ENCODE data around the gene CCDC74A.
"Not testable (repeated sequence)": the region's sequence is repeated elsewhere in the genome, so short reads cannot be mapped to it uniquely, and the experiment has no call there.

CCDC74A gene

DNA sequence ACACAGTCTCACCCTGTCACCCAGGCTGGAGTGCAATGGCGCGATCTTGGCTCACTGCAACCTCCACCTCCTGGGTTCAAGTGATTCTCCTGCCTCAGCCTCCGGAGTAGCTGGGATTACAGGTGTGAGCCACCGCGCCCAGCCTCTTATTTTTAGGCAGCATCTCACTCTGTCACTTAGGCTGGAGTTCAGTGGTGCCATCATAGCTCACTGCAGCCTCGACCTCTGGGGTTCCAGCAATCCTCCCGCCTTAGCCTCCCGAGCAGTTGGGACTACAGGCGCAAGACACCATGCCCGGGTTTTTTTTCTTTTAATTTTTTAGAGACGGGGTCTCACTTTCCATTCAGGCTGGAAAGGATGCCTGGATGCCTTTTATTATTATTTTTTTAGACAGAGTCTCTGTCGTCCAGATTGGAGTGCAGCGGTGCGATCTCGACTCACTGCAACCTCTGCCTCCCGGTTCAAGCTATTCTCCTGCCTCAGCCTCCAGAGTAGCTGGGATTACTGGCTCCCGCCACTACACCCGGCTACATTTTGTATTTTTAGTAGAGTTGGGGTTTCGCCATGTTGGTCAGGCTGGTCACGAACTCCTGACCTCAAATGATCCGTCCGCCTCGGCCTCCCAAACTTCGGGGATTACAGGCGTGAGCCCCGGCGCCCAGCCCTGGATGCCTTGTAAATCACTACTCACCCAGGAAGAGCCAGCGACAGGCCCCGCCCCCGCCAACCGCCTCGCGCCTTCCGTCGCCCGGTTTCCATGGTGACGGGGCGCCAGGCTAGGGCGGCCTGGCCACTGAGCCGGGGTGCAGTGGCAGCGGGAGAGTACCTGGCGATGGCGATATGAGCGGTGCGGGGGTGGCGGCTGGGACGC is at the start of gene CCDC74A:
Gene CCDC74A (plus strand): TSS at position 758 of the 871 bp plus-strand sequence. CDS start 83 bp downstream, at position 841.
- peak; percentile 87 for DNase-seq

DNA sequence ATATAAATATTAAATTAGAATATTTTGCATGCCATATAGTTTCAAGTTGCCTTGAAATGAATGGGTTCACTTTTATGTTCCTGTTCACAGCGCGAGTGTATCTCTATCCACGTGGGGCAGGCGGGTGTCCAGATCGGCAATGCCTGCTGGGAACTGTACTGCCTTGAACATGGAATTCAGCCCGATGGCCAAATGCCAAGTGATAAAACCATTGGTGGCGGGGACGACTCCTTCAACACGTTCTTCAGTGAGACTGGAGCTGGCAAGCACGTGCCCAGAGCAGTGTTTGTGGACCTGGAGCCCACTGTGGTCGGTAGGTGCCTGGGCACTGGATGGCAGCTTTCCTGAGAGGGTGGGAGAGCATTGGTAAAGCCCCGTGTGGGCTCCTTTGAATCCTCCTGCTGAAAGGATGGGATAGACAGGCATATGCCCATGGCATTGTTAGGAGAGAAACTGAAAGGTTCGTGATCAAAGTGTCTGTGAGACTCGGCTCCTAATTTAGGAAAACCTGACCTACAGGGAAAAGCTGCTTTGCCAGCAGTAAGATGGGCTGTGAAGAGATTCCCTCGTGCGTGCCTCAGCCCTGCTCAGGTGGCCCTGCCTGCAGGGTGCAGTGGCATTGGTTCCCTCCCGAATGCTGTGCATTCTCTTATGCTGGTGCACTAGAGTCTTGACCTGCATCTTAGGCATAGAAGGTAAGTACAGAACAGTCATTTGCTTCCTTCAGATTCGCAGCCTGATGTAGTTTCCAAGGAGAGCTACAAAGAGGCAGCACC is 49.4 kb upstream of the CCDC74A start:
- peak; percentile 35 for DNase-seq

GRCh38 chr2:131478850-131479461 is 48.7 kb upstream of the CCDC74A start:
- peak; percentile 3 for DNase-seq

GRCh38 chr2:131480351-131480750 is 47.3 kb upstream of the CCDC74A start:
- not testable (repeated sequence) for DNase-seq

- peak; percentile 51 for DNase-seq
These were observed 45.1 kb upstream of the CCDC74A start for GRCh38 chr2:131482506-131483155.

GRCh38 chr2:131483981-131484820 is 43.5 kb upstream of the CCDC74A start:
- DNase-seq, result peak; percentile 52

GRCh38 chr2:131484906-131485460 is 42.7 kb upstream of the CCDC74A start:
- DNase-seq, result peak; percentile 55

DNA sequence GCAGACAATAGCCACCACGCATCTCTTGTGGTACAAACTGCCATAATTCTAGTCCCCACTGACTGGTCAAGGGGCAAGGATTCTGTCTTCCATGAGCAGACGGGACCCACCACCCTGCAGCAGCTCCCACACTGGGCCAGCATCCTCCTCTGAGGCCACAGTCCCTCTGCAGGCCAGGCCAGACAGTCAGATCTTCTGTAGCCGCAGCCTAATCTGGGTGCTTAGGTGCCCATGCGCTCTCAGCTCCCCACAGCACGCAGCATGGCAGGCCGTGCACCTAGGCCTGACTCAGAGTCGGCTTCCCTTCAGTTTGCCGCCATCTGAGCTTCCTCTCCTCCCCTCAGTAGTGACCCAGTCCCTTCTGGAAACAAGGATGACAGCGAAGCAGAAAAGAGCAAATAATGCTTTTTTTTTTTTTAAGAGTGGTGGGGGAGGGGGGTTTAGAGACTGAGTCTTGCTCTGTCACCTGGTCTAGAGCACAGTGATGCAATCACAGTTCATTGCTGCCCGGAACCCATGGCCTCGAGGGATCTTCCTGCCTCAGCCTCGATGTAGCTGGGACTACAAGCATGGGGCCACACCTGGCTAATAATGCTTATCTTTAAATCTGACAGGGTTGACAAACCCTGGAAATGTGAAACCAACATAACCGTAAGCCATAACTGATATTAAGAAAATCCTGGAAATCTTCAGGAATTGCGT is 41.3 kb upstream of the CCDC74A start:
- peak; percentile 33 for DNase-seq

DNA sequence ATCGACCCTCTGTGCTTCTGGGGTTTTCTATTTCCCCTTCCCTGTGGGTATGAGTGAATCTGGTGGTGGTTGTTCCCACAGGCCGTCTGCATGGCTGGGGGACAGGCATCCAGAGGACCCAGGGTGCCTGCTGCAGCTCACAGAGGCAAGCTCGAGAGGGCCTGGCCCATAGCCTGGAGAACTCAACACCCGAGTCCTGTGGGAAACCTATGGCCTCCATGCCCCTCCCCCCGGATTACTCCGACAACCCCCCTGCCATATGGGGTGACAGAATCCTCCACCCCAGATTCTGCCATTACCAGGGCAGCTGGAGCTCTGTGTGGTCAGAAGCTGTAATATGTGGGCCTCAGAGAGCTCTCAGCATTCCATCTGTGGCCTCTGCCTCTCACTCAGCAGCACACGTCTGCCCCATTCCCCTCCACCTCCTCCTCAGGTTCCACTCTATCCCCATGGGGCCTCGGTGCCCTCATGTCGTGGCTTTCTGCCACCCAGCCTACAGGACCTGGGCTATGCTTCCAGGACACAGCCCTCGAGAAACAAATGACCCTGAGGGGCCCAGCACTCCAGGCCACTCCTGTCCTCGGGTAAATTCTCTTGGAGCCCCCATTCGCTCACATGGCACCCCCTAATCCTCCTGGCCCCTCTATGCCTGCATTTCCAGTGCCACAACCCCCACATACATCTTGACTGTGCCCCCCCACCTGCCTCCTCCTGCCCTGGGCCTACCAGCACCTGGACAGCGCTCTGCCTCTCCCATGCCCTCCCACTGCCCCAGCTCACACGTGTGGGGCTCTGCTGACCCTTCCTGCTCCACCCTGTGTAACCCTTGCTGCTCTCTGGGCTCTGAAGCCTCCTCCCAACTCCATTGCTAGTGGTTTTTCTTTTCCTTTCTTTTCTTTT is 39.1 kb upstream of the CCDC74A start:
- DNase-seq, result peak; percentile 55

DNA sequence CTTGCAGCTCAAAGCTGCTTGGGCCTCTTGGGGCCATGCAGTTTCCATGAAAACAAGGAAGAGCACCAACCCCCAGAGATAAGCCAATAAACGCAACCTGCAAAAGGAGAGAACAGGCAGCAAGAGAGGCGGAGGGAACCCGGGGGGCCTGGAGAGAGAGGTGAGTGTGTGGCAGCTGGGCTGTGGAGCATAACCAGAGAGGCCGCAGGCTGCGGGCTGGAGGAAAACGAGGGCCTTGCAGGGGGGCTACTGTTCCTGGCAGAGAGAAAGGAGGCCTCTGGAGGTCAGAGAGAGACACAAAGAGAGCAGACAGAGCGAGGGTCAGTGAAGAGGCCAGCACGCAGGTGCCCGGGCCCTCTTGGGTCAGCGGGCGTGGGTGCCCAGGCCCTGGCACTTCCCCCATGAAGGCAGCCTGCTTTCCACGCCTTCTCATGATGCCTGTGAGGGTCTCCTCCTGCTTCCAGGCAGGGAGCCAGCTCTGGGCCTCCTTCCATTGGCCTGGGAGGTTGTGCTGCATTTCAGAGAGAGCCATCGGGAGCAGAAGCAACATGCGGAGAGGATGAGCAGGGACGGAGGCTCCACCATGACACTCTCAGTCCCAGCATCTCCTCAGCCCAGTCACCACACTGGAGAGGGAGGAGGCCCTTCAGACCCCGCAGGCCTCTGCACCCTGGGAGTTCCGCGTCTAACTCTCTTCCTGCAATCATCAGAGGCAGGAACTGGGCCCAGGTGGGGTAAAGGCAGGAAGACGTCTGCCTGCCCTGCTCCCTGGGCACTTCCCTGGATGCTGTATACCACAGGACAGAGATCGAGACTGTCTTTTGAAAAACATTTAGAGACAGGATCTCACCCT is 36.8 kb upstream of the CCDC74A start:
- peak; percentile 69 for DNase-seq

DNA sequence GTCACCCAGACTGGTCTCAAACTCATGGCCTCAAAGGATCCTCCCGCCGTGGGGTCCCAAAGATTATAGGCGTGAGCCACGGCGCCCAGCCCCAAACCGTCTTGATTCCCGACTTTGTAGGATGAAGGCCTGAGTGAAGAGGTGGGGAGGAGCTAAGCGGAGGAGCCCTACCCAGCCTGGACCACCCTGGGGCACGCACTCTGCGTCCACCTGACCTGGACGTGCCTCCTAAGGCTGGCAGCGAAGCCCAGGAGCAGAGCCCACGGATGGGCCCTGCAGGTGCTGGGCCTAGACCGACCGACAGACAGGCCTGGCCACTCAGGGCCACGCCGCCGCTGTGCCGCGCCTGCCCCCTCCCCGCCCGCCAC is 36.2 kb upstream of the CCDC74A start:
- peak; percentile 66 for DNase-seq

- not testable (repeated sequence) for DNase-seq
These were observed 35.7 kb upstream of the CCDC74A start, which contains the start of gene MZT2A for GRCh38 chr2:131492015-131492417. Gene MZT2A (minus strand): TSS chr2:131492397. CDS start chr2:131492376, 21 bp downstream.

GRCh38 chr2:131492418-131493198 is 35.1 kb upstream of the CCDC74A start:
- DNase-seq, result peak; percentile 98

GRCh38 chr2:131493199-131493968 is 34.3 kb upstream of the CCDC74A start:
- no peak for DNase-seq

GRCh38 chr2:131495506-131495905 is 32.2 kb upstream of the CCDC74A start:
- not testable (repeated sequence) for DNase-seq

- DNase-seq, result not testable (repeated sequence)
These were observed 29.2 kb upstream of the CCDC74A start for GRCh38 chr2:131498321-131498973.
